ENCODE measurements around the gene DIAPH2.

DIAPH2 gene

GRCh38 chrX:97189668-97190067 is 505.0 kb downstream of the DIAPH2 start:
- DNase-seq (ENCODE audit: low spot score) = no peak

- DNase-seq (ENCODE audit: low spot score) = no peak
Measured at GRCh38 chrX:97199501-97199900, 514.9 kb downstream of the DIAPH2 start.

DNA sequence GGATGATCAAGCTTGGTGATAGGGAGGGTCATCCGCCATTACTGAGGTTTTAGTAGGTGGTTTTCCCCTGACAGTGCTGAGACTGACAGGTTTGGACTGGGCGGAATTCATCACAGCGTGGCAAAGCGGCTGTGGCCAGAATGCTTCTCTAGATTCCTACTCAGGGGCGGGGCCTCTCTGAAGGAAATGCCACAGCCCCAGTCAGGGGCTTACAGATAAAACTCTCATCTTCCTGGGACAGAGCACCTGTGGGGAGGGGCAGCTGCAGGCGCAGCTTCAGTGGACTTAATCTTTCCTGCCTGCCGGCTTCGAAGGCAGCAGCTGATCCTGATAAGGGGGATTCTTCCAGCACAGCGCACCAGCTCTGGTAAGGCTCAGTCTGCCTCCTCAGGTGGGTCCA is 515.8 kb downstream of the DIAPH2 start:
- no peak for DNase-seq (ENCODE audit: low spot score)

DNA sequence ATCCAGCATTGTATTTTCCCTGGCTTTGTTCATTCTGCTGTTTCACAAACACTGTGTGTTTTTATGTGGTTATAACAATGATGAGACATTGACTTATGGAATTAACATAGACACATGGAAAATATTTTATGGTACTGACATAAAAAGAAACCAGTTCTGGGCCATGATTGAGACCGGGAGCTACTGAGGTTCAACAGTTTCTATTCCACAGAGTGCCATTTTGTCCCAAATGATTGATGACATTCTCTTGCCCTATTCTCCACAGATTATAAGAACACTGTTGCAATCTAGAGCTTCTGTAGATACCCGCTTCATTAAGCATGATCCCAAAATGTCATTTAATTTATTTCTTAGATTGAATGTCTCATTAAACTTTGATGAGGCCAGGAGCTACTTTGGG is 525.9 kb downstream of the DIAPH2 start:
- no peak for DNase-seq (ENCODE audit: low spot score)

DNA sequence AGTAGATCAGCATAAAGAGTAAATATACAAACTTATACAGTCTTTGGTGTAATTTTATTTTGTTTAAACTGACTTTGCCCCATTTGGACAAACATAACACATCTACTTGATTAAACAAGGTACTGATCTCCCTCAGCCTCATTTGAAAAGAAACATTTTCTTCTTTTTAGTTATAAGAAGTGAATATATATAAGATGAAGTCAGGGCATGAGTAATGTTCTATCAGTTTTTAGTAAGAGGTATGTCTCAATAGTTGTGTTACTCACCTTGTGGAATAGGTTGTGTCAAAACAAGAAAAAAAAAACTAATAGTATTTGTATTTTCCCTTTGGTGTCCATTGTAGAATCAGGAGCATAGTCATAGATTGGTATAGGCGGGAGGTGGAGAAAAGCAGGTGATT is 526.4 kb downstream of the DIAPH2 start:
- no peak for DNase-seq (ENCODE audit: low spot score)

GRCh38 chrX:97215186-97215585 is 530.5 kb downstream of the DIAPH2 start:
- DNase-seq (ENCODE audit: low spot score) = no peak

DNA sequence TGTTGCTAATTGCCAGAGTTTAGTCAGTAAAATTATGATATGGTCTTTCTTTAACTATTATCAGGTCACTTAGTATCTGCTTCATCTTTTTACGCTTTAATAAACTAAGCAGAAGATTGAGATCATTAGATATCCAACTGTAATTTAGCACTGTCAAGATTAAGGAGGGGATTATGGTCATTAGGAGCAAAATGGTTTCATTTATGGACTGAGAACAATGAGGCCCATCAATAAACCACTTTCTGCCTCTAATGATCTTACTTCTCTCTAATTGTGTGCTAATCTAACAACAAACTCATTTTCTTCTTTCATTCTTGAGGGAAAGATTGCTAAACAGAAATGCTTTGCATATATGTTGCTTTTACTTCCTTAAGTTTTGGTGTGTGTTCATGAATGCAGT is 539.5 kb downstream of the DIAPH2 start:
- DNase-seq (ENCODE audit: low spot score) = no peak

GRCh38 chrX:97229318-97229717 is 544.7 kb downstream of the DIAPH2 start:
- DNase-seq (ENCODE audit: low spot score) = no peak

DNA sequence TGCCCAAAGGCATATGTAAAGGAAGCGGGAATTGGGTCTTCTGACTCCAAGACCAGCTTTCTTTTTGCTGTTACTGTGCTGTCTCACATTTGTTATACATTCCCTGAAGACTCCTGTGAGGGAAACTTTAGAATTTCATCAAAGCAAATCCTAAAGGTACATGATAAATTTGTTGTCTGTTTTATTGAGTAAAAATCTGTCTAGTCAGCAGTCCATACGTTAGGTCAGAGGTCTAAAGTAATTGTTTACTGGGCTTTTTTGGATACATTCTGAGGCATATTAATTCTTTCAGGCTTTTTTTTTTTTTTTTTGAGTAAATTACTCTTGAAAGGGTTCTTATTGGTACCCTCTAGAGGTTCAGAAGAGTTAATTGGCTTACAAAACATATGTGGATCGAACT is 546.3 kb downstream of the DIAPH2 start:
- DNase-seq (ENCODE audit: low spot score) = no peak

DNA sequence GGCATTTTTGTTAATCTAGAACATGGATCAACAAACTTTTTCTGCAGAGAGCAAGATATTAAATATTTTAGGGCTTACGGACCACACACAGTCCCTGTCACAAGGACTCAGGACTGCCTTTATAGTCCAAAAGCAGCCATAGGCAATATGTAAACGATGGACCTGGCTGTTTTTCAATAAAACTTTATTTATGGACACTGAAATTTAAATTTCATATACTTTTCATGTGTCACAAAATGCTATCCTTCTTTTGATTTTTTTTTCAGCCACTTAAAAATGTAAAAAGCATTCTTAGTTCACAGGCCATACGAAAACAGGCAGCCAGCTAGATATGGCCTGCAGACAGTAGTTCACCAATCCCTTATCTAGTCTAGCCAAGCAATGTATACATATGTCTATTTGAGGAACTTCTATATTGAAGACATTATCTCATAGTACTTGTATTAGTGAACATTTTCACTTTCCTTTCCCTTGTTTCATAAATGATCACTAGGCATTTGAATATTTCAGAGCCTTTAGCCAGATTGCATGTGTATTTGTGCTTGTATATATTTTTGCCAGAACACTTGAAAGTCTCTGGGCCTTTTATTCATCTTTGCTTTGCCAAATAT is 549.9 kb downstream of the DIAPH2 start:
- no peak for DNase-seq (ENCODE audit: low spot score)

GRCh38 chrX:97238632-97239031 is 554.0 kb downstream of the DIAPH2 start:
- DNase-seq (ENCODE audit: low spot score) = no peak

- DNase-seq (ENCODE audit: low spot score) = no peak
Measured at GRCh38 chrX:97252111-97252510, 567.5 kb downstream of the DIAPH2 start.

DNA sequence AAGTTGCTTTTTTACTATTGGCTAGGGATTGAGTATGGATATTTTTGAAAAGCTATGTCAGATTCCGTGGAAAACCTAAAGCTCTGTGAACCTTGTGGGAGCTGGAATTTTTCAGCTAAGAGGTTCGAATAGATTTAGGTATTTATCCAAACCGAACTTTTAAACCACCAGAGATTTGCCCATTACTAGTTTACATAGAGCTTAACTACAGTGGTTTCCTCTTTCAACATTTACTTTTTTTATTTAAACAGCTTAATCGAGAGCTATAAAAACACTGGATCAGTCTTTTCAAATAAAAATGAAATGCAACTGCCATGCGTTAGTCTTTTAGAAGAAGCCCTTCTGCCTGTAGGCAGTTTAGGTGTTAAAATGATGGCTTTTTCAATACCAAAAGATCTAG is 576.0 kb downstream of the DIAPH2 start:
- no peak for DNase-seq (ENCODE audit: low spot score)

GRCh38 chrX:97266406-97267121 is 581.9 kb downstream of the DIAPH2 start:
- no peak for DNase-seq (ENCODE audit: low spot score)

GRCh38 chrX:97267396-97268181 is 582.9 kb downstream of the DIAPH2 start:
- no peak for DNase-seq (ENCODE audit: low spot score)

DNA sequence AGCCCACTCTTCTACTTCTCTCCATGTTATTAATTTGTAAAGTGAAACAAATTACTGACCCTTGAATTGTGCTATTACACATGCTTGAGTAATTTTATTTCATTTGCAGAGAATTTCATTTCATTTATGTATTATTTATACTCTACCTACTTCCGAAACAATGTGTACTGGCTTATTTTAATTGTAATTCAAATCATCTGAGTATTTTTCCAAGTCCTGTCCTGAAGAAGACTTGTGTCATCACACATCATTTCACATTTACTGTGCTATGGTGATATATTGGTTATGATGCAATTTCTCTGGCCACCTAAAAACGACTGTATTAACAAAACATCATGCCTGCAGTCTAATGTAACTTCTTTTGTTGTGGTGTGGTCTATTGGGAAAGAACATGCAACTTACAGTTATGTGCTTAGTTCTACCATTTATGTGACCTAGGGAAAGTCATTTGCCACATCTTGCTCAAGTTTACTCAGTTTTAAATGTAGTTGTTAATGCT is 583.6 kb downstream of the DIAPH2 start:
- no peak for DNase-seq (ENCODE audit: low spot score)

DNA sequence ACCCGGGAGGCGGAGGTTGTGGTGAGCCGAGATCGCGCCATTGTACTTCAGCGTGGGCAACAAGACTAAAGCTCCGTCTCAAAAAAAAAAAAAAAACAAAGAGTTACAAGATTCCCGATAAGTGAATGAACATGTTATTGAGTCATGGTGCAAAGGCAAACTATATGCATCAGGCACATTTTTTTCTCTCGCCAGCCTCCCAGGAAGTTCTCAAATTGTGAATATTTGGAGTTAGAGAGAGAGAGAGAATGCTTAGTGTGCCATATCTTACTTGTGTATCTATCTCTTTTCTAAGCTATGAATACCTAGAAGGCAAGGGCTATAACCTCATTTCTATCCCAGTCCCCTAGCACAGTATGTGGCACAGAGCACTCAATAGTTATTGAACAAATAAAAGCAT is 599.9 kb downstream of the DIAPH2 start:
- DNase-seq (ENCODE audit: low spot score) = no peak

GRCh38 chrX:97290199-97290598 is 605.6 kb downstream of the DIAPH2 start:
- DNase-seq (ENCODE audit: low spot score) = no peak

GRCh38 chrX:97294041-97294440 is 609.4 kb downstream of the DIAPH2 start:
- DNase-seq (ENCODE audit: low spot score) = no peak

DNA sequence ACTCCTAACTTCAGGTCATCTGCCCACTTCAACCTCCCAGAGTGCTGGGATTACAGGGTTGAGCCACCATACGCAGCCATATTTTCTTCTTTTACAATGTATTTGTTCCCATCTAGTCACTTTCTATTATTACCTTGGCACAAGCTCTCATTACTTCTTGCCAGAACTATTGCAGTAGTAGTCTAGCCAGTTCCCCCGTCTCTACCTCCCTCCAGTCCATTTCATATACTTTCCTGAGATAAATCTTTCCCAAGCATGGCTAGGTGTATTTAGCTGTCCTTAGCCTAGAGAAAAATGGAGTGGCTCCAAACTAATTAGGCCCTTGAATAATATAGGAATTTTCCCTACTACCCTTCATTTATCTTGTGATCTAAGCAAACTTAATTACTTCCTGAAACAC is 611.3 kb downstream of the DIAPH2 start:
- DNase-seq (ENCODE audit: low spot score) = no peak

DNA sequence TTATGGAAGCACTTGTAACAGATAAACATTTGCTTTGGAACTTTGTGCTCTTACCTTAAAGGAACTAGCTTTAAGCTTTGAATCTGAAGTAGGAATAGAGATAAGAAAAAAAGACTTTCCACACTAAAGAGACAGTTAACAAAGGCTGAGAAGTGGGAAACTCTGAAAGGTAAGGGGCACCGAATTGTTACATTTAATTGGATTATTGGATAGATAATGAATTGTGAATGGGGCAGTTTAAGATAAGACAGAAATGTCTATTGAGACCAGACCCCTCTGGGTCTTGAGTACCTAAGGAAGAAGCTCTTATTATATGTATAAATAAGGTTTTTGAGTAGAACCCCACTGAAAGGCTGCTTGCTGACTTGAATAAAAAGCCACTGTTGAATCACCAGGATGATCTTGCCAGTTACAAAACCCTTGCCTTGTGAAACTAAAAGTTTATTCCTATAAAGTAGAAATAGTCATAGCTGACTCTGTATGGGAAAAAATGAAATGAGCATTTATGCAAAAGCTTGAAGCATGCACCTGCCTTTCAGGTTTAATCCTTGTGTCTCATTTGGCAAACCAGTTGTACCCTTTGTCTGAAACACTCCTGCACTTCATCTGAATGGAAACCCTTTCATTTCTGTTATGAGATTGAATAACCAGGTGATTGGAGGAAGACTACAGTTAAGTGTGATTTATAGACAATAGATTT is 622.3 kb downstream of the DIAPH2 start:
- no peak for DNase-seq (ENCODE audit: low spot score)

- DNase-seq (ENCODE audit: low spot score) = no peak
Measured at GRCh38 chrX:97308171-97308570, 623.5 kb downstream of the DIAPH2 start.
